Measurements from ENCODE around the gene TBC1D9B.

The TBC1D9B gene

GRCh38 chr5:179869641-179870402 lies 37.9 kb downstream of the TBC1D9B start:
- TF ChIP-seq ZFX (IDR thresholded peaks at IDR 0.05; ENCODE audit: borderline replicate concordance), result no peak
- TF ChIP-seq CTCF (IDR thresholded peaks at IDR 0.05), result no peak
- no peak overlapping the region for H3K27ac ChIP-seq

DNA sequence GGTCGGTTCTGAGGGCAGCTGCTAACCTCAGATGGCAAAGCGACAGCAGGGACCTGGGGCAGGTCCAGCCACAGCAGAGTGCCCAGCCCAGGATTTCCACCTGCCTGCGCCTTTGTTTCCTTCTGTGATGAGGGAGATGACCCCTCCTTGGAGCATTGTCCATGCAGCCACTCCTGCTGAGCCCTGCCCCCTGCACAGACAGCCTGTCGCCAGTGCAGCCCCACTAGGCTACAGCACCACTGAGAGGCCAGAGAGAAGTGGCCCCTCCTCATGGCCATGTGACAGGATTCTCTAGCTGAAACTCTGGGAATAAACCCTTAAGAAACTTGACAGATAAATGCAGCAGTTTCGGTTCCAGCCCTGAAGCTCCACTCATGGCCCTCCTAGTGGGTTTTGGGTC lies 38.6 kb downstream of the TBC1D9B start:
- TF ChIP-seq CTCF (IDR thresholded peaks at IDR 0.05) (no peak), ZFX (IDR thresholded peaks at IDR 0.05; ENCODE audit: borderline replicate concordance) (no peak)
- H3K27ac ChIP-seq, result no peak overlapping the region

GRCh38 chr5:179868541-179868940 lies 39.2 kb downstream of the TBC1D9B start:
- TF ChIP-seq CTCF (IDR thresholded peaks at IDR 0.05) (no peak), ZFX (IDR thresholded peaks at IDR 0.05; ENCODE audit: borderline replicate concordance) (no peak)
- no peak overlapping the region for H3K27ac ChIP-seq

- H3K27ac ChIP-seq, result no peak overlapping the region
- no peak for TF ChIP-seq ZFX (IDR thresholded peaks at IDR 0.05; ENCODE audit: borderline replicate concordance)
- no peak for TF ChIP-seq CTCF (IDR thresholded peaks at IDR 0.05)
Observed at GRCh38 chr5:179867476-179867875, 40.2 kb downstream of the TBC1D9B start.

- no peak overlapping the region for H3K27ac ChIP-seq
Observed at GRCh38 chr5:179867079-179867465, 40.6 kb downstream of the TBC1D9B start.

DNA sequence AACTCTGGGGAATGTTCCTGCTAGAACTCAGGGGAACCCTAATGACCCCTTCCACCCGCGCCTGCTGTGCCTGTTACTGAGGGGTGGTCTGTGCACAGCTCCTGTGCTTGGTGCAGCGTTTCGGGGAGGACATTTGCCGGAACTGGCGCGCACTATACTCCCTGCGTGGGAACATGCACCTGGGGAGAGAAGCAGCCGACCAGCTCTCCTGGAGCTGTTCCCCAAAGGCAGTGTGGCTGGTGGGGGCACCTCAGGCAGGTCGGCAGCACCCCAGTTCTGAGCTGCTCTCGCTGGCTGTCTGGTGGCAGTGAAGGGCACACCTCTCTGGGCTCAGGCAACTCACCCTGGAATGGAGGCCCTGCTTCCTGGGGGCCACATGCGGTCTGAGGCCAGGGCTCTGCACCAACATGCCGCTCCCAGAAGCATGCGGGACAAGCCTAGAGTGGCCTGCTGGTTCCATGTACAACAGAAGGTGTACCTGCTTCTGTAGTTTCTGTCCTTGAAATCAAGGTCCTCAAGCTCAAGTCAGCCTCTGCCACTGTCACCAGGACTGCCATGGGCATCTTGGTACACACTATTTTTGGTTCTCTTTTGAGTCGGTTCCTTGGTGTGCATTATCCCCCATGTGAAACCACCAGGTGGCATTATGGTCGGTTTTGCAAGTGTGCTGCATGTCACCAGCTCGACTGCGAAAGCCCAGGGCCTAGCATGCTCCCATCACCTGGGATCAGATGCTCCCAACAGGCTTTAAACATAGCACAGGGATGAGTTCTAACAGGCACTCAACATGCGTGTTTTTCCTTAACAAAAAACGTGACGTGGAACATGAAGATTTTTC lies 41.2 kb downstream of the TBC1D9B start:
- TF ChIP-seq CTCF (IDR thresholded peaks at IDR 0.05), result no peak
- TF ChIP-seq ZFX (IDR thresholded peaks at IDR 0.05; ENCODE audit: borderline replicate concordance), result no peak
- no peak overlapping the region for H3K27ac ChIP-seq

More at GRCh38 chr5:179867079-179867465, 40.6 kb downstream of the TBC1D9B start:
- no peak for TF ChIP-seq CTCF (IDR thresholded peaks at IDR 0.05)
- no peak for TF ChIP-seq ZFX (IDR thresholded peaks at IDR 0.05; ENCODE audit: borderline replicate concordance)

All from 22Rv1 (cell line).